Lower leg skin (tissue), 3 donors: ENCODE data around the gene SLC9A3.

ENCODE experiments used
- CTCF ChIP-seq, 3 donors: fragments of 450-650 bp; IDR thresholded peaks; one replicate each; pipeline ENCODE4 v1.5.1; 2016; ENCODE audit warnings: antibody characterized with exemption in 3 of 3, mild to moderate bottlenecking in 3 of 3, moderate library complexity in 2 of 3
- POLR2A ChIP-seq, 2 donors: fragments of 450-650 bp; IDR thresholded peaks; one replicate each; pipeline ENCODE4 v1.6.1; 2016 to 2017; ENCODE audit warnings: antibody characterized with exemption in 2 of 2, mild to moderate bottlenecking in 1 of 2, moderate library complexity in 1 of 2

DNA sequence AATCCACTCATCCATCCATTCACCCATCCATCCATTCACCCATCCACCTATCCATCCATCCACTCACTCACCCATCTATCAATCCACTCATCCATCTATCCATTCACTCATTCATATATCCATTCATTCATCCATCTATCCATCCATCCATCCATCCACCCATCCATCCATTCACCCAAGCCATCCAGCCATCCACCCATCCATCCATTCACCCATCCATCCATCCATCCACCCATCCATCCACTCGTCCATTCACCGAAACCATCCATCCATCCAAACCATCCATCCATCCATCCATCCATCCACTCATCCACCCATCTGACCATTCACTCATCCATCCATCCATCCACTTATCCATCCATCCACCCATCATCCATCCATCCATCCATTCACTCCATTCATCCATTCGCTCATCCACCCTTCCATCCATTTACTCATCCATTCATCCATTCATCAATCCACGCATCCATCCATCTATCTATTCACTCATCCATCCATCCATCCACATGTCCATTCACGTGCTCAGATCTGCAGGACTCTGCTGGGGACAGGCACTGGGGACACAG lies 6.6 kb downstream of the SLC9A3 start:
- TF ChIP-seq CTCF (IDR thresholded peaks at IDR 0.05): no peak
- TF ChIP-seq POLR2A (IDR thresholded peaks at IDR 0.05): no peak
